Bronchial epithelial cell (primary cell): ENCODE results near the gene NPC1L1. TPM values are rescaled to one million over a fixed set of nuclear protein-coding genes. Genes with fewer than 3 reads are reported as not detected.

Experiments
- DNase-seq: peaks from one replicate; pipeline ENCODE4 v3.0.0-alpha.2; 2010; ENCODE audit warnings: low read depth
- FAIRE-seq: peaks from 2 replicates; lab custom pipeline; 2011; peaks lifted over from hg19 to GRCh38; lab: Jason Lieb, UNC
- H3K27me3 ChIP-seq: 2 replicates; pipeline ENCODE4 v1.5.1; 2011; ENCODE audit warnings: low read length; ENCODE audit not compliant: control insufficient read depth, insufficient read depth
- H3K36me3 ChIP-seq: 2 replicates; pipeline ENCODE4 v1.5.1; 2011; ENCODE audit warnings: low read length; ENCODE audit not compliant: control insufficient read depth, insufficient read depth
- H3K4me3 ChIP-seq: 2 replicates; pipeline ENCODE4 v1.5.1; 2011; ENCODE audit warnings: mild to moderate bottlenecking, low read depth, low read length, control low read depth
- total RNA-seq: library from RNA; depleted of rRNA; stranded (reverse); fragments of >200 nt; gene quantifications from 2 replicates; pipeline ENCODE4 v1.2.1, GENCODE V29; 2014
- TF ChIP-seq, protein P1 (sequence below): IDR thresholded peaks from 2 replicates; pipeline ENCODE4 v1.5.1; 2011; ENCODE audit warnings: mild to moderate bottlenecking, moderate library complexity, low read length, control low read depth, inconsistent platforms; ENCODE audit not compliant: insufficient read depth, severe bottlenecking

The NPC1L1 gene
- total RNA-seq, 1 donor from 2014 or later = under 0.01 TPM

DNA sequence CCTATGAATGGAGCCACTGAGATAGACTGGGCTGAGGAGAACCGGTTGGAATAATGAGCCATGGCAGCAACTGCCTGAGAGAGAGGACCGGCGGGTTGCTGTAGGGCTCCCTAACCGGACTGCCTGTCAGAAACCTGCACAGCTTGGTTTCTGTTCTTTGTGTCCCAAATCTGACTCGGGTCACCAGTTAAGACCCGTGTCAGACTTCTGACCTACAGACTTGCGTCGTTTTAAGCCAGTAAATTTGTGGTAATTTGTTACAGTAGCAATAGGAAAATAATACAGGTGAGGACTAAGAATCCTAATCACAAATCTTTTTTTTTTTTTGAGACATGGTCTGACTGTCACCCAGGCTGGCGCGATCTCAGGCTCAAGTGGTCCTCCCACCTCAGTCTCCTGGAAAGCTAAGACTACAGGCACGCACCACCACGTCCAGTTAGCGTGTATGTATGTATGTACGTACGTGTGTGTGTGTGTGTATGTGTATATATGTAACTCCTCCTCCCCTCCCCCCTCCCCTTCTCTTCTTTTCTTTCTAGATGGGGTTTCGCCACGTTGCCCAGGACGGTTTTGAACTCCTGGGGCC is 33.2 kb upstream of the NPC1L1 start:
- Histone ChIP-seq H3K4me3 (peak overlapping the region; percentile 78), H3K36me3 (peaks cover 30% of the 10 kb centered on the region), H3K27me3 (no peaks in the 10 kb centered on the region)
- DNase-seq = no peak
- TF ChIP-seq, protein P1, sequence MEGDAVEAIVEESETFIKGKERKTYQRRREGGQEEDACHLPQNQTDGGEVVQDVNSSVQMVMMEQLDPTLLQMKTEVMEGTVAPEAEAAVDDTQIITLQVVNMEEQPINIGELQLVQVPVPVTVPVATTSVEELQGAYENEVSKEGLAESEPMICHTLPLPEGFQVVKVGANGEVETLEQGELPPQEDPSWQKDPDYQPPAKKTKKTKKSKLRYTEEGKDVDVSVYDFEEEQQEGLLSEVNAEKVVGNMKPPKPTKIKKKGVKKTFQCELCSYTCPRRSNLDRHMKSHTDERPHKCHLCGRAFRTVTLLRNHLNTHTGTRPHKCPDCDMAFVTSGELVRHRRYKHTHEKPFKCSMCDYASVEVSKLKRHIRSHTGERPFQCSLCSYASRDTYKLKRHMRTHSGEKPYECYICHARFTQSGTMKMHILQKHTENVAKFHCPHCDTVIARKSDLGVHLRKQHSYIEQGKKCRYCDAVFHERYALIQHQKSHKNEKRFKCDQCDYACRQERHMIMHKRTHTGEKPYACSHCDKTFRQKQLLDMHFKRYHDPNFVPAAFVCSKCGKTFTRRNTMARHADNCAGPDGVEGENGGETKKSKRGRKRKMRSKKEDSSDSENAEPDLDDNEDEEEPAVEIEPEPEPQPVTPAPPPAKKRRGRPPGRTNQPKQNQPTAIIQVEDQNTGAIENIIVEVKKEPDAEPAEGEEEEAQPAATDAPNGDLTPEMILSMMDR = no peak
- FAIRE-seq = no peak

DNA sequence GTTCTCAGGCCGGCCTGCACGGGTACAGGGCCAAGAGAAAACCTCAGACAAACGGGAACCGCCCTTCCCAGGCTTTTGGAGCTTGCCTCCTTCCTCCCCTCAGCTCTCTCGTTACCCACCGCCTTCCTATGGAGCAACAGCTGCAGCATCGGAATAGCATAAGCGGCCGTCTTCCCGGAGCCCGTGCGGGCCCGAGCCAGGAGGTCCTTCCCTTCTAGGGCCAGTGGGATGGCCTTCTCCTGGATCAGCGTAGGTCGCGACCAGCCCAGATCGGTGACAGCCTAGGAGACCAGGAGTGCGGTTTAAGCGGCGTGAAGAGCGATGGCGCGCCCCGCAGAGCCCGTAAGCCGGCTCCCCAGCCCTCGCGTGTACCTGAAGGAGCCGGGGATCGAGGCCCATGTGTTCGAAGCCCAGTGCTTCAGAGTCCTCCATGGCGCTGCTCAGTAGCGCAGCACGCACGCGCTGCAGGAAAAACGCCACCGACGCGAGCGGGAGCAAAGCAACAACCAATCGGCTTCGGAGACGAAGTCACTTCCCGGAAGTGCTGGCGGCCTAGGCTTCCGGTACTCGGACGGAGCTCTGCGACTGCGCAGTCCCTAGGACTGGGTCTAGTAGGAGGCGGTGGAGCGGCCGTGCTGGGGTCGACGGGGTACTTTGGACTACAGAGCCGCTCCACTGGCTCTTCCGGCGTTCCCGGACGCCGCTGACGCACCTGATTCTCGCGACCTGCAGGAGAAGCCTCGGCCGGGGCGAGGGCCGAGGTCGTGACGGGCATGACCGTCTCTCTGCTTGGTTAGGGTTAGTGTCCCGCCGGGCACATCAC is 32.5 kb upstream of the NPC1L1 start, which contains the start of gene DDX56:
TSS of gene DDX56 (minus strand) at position 445 of the 823 bp plus-strand sequence. CDS start at position 432, 13 bp downstream.
- TF ChIP-seq, protein P1 = no peak
- DNase-seq (peak; percentile 88), FAIRE-seq (no peak)
- Histone ChIP-seq H3K36me3 (peaks cover 34% of the 10 kb centered on the region), H3K4me3 (peak within 1 kb of the TSS; percentile 78), H3K27me3 (no peaks in the 10 kb centered on the region)

DNA sequence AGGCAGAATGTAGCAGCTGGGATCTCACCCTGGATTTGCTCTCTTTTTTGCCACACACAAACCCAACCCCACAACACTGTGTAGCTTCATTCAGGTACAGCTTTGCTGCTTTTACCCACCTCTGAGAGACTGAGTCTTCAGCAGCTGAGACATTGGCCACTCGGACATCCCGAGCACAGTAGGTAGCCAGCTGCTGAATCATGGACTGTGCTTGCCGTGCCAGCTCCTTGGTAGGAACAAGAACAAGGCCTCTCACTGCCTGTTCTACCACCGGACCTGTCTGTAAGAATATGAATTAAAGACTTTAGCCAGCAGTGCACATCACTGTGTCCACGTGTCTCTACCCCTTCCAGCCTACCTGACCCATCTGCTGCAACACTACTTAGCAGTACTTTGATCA is 31.6 kb upstream of the NPC1L1 start:
- Histone ChIP-seq H3K27me3 (no peaks in the 10 kb centered on the region), H3K4me3 (peak overlapping the region; percentile 78), H3K36me3 (peaks cover 37% of the 10 kb centered on the region)
- FAIRE-seq = no peak
- TF ChIP-seq, protein P1 = no peak
- no peak for DNase-seq

DNA sequence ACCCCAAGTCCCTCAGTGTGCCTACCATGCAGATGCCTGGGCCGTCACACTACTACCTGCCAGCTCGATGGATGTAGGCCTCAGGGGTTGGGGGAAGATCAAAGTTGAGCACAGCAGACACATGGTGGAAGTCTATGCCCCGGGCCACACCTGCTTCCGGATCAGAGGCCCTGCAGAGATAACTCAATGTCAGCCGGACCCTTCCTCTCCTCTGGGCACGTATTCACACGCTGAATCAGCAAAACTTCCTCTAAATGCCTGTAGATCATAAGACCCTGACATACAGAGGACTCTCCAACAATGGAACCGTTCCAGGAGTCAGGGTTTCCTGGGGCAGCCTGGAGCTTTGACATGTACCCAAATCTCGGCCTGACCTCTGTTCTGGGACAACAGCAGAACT is 28.8 kb upstream of the NPC1L1 start:
- Histone ChIP-seq H3K36me3 (peaks cover 45% of the 10 kb centered on the region), H3K27me3 (no peaks in the 10 kb centered on the region), H3K4me3 (no peak overlapping the region)
- no peak for FAIRE-seq
- no peak for DNase-seq
- TF ChIP-seq, protein P1 = no peak

DNA sequence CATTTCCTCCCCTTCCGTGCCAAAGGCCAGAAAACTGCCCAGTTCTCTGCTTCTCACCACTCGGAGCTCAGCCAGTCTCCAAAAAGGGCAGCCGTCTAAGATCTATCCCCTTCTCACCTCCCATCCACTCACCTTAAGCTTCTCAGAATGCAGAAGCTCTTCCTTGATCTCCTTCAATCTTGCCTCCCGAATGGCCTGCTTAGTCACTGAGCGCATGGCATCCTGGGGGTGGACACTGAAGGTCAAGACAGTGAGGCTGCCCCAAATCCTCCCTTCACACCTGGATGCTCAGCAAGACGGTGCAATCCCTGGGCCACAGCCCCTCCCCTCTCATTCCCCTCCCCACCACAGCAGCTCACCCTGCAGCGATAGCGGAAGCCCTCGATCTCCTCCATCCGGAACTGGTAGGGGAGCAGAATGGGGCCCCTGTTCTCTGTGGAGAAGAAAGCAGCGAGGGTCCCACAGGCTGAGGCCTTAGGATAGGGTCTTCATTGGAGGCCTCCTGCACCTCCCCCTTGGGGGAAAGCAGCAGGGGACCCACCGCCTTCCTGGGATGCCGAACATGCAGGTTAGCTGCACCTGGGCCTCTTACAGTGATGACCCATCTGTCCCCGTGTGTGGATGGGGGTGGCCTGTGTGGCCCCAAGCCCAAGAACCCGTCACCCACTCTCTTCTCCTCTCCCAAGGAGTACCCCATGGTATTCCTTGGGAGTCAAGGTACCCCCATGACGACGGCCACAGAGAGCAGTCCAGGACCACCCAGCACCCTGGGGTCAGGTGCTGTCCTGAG is 27.8 kb upstream of the NPC1L1 start:
- TF ChIP-seq, protein P1 = no peak
- no peak overlapping the region for H3K4me3 ChIP-seq
- no peak for DNase-seq
- H3K36me3 ChIP-seq = peaks cover 49% of the 10 kb centered on the region
- FAIRE-seq = no peak
- no peaks in the 10 kb centered on the region for H3K27me3 ChIP-seq
